ENCODE results near the gene DOCK3.

Gene DOCK3

DNA sequence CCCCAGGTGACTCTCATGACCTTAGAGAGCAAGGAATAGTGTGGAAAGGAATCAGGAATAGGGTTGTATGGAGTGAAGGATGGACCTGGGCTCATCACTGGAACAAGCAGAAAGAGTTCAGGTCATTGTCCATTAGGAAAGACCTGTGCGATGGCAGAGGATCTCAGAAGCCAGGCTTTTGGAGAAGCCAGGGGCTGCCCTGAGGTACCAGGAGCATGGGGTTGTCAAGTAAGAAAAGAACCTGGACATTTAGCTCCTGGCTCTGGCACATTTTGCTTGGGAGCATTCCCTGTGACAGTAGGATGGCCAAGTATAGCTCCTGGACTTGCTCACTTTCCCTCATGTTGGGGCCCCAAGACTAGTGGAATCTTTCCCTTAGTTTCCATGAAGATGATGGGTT, 657.4 kb downstream of the DOCK3 start:
- Histone ChIP-seq H3F3A (ENCODE audit: insufficient read depth, low read length) (no peaks in the 10 kb centered on the region), H4K20me1 (ENCODE audit: insufficient read depth, low read length) (no peaks in the 10 kb centered on the region), H3K36me3 (replicated peaks; ENCODE audit: insufficient read depth, low read length) (no peaks in the 10 kb centered on the region), H3K27ac (ENCODE audit: low read length) (no peak overlapping the region), H3K4me1 (ENCODE audit: low read length) (no peaks in the 10 kb centered on the region), H3K4me3 (ENCODE audit: low read length) (no peak overlapping the region), H3K9ac (ENCODE audit: low read length) (no peak overlapping the region), H2AFZ (ENCODE audit: low read length) (no peak overlapping the region), H3K9me3 (replicated peaks; ENCODE audit: insufficient read depth, low read length) (no peaks in the 10 kb centered on the region), H3K27me3 (replicated peaks; ENCODE audit: insufficient read depth, low read length) (no peaks in the 10 kb centered on the region), H3K79me2 (ENCODE audit: low read length) (no peaks in the 10 kb centered on the region), H3K9me2 (replicated peaks; ENCODE audit: insufficient read depth, low read length) (no peaks in the 10 kb centered on the region), H3K4me2 (ENCODE audit: low read depth, low read length) (no peak overlapping the region)
- no peak for DNase-seq
- TF ChIP-seq EZH2phosphoT487 (IDR thresholded peaks at IDR 0.05; ENCODE audit: low read length) (no peak), EZH2 (optimal IDR thresholded peaks at IDR 0.05; ENCODE audit: low read depth, low read length) (no peak)
- TF ChIP-seq, protein P1, sequence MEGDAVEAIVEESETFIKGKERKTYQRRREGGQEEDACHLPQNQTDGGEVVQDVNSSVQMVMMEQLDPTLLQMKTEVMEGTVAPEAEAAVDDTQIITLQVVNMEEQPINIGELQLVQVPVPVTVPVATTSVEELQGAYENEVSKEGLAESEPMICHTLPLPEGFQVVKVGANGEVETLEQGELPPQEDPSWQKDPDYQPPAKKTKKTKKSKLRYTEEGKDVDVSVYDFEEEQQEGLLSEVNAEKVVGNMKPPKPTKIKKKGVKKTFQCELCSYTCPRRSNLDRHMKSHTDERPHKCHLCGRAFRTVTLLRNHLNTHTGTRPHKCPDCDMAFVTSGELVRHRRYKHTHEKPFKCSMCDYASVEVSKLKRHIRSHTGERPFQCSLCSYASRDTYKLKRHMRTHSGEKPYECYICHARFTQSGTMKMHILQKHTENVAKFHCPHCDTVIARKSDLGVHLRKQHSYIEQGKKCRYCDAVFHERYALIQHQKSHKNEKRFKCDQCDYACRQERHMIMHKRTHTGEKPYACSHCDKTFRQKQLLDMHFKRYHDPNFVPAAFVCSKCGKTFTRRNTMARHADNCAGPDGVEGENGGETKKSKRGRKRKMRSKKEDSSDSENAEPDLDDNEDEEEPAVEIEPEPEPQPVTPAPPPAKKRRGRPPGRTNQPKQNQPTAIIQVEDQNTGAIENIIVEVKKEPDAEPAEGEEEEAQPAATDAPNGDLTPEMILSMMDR (IDR thresholded peaks at IDR 0.05; ENCODE audit: low read length): no peak

DNA sequence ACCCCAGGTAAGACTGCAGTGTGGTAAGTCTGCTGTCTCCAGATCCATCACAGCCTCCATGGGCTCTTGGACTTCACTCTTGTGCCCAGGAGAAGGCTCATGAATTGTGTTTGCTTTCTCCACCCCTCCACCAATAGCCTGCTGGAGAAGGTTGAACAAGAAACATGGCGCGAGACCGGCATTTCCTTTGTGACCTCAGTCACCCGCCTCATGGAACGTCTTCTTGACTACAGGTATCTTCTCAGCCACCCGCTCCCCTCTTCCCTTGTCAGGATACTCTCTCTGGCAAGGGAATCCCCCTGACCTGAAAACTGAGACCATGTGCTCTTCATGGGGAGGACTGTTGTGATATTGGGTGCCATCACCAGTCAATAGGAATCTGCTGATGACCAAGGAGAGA, 658.3 kb downstream of the DOCK3 start:
- Histone ChIP-seq H3K79me2 (ENCODE audit: low read length) (no peaks in the 10 kb centered on the region), H3K4me1 (ENCODE audit: low read length) (no peaks in the 10 kb centered on the region), H3K4me3 (ENCODE audit: low read length) (no peak overlapping the region), H3K27me3 (replicated peaks; ENCODE audit: insufficient read depth, low read length) (no peaks in the 10 kb centered on the region), H3K9me3 (replicated peaks; ENCODE audit: insufficient read depth, low read length) (no peaks in the 10 kb centered on the region), H3K9ac (ENCODE audit: low read length) (no peak overlapping the region), H3K4me2 (ENCODE audit: low read depth, low read length) (no peak overlapping the region), H3K36me3 (replicated peaks; ENCODE audit: insufficient read depth, low read length) (no peaks in the 10 kb centered on the region), H3K27ac (ENCODE audit: low read length) (no peak overlapping the region), H2AFZ (ENCODE audit: low read length) (no peak overlapping the region), H3F3A (ENCODE audit: insufficient read depth, low read length) (no peaks in the 10 kb centered on the region), H3K9me2 (replicated peaks; ENCODE audit: insufficient read depth, low read length) (no peaks in the 10 kb centered on the region), H4K20me1 (ENCODE audit: insufficient read depth, low read length) (no peaks in the 10 kb centered on the region)
- TF ChIP-seq, protein P1 (IDR thresholded peaks at IDR 0.05; ENCODE audit: low read length): no peak
- TF ChIP-seq EZH2phosphoT487 (IDR thresholded peaks at IDR 0.05; ENCODE audit: low read length) (no peak), EZH2 (optimal IDR thresholded peaks at IDR 0.05; ENCODE audit: low read depth, low read length) (no peak)
- no peak for DNase-seq

DNA sequence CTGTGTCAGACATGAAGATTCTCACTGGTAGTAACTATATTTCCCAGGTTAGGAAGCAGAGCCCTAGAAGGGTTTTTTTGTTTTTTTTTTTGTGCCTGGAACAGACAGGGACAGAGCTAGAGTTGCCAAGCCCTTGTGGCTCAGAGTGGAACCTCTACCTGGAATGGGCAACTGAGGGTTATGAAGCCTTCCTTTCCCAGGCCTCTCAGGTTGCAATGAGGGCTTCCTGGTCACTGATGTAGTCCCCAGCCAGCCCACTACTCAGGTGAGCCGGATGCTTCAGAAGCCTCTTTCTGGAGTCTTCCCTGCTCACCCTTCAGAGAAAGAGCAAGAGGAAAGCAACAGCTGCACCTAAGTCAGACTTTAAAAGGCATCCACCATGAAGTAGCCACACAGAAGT, 661.5 kb downstream of the DOCK3 start:
- H3K9ac ChIP-seq (ENCODE audit: low read length): no peak overlapping the region
- no peak for TF ChIP-seq EZH2phosphoT487 (IDR thresholded peaks at IDR 0.05; ENCODE audit: low read length)
- H3K36me3 ChIP-seq (replicated peaks; ENCODE audit: insufficient read depth, low read length): no peaks in the 10 kb centered on the region
- no peak overlapping the region for H3K27ac ChIP-seq (ENCODE audit: low read length)
- H3K4me3 ChIP-seq (ENCODE audit: low read length): no peak overlapping the region
- H3F3A ChIP-seq (ENCODE audit: insufficient read depth, low read length): no peaks in the 10 kb centered on the region
- no peaks in the 10 kb centered on the region for H3K9me2 ChIP-seq (replicated peaks; ENCODE audit: insufficient read depth, low read length)
- H3K9me3 ChIP-seq (replicated peaks; ENCODE audit: insufficient read depth, low read length): no peaks in the 10 kb centered on the region
- no peaks in the 10 kb centered on the region for H4K20me1 ChIP-seq (ENCODE audit: insufficient read depth, low read length)
- no peak overlapping the region for H3K4me2 ChIP-seq (ENCODE audit: low read depth, low read length)
- no peaks in the 10 kb centered on the region for H3K27me3 ChIP-seq (replicated peaks; ENCODE audit: insufficient read depth, low read length)
- DNase-seq: no peak
- no peak overlapping the region for H2AFZ ChIP-seq (ENCODE audit: low read length)
- no peaks in the 10 kb centered on the region for H3K79me2 ChIP-seq (ENCODE audit: low read length)
- H3K4me1 ChIP-seq (ENCODE audit: low read length): no peaks in the 10 kb centered on the region

DNA sequence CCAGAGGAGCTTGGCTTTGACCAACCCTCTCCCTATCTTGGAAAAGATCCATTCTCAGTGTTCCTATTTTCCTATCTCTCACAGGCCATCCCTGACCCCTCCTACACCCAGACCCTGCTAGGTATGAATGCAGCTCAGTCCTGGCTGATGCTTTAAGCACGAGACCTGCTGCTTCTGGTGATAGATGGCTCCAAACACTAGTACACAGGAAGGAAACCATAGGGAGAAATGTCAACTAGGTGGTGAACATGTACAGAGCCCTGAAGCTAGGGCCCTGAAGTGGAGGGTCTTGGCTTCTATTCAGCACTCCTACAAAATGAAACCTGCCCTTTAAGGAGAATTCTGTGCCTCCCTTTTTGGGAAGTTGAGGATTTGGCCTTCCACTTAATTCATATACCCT, 662.9 kb downstream of the DOCK3 start:
- no peak overlapping the region for H3K4me2 ChIP-seq (ENCODE audit: low read depth, low read length)
- H3K9ac ChIP-seq (ENCODE audit: low read length): no peak overlapping the region
- H2AFZ ChIP-seq (ENCODE audit: low read length): no peak overlapping the region
- no peaks in the 10 kb centered on the region for H3F3A ChIP-seq (ENCODE audit: insufficient read depth, low read length)
- H3K36me3 ChIP-seq (replicated peaks; ENCODE audit: insufficient read depth, low read length): no peaks in the 10 kb centered on the region
- DNase-seq: no peak
- TF ChIP-seq EZH2phosphoT487 (IDR thresholded peaks at IDR 0.05; ENCODE audit: low read length) (no peak), EZH2 (optimal IDR thresholded peaks at IDR 0.05; ENCODE audit: low read depth, low read length) (no peak)
- TF ChIP-seq, protein P1 (IDR thresholded peaks at IDR 0.05; ENCODE audit: low read length): no peak
- no peaks in the 10 kb centered on the region for H3K27me3 ChIP-seq (replicated peaks; ENCODE audit: insufficient read depth, low read length)
- no peaks in the 10 kb centered on the region for H4K20me1 ChIP-seq (ENCODE audit: insufficient read depth, low read length)
- no peaks in the 10 kb centered on the region for H3K4me1 ChIP-seq (ENCODE audit: low read length)
- no peaks in the 10 kb centered on the region for H3K9me3 ChIP-seq (replicated peaks; ENCODE audit: insufficient read depth, low read length)
- no peaks in the 10 kb centered on the region for H3K79me2 ChIP-seq (ENCODE audit: low read length)
- H3K9me2 ChIP-seq (replicated peaks; ENCODE audit: insufficient read depth, low read length): no peaks in the 10 kb centered on the region
- no peak overlapping the region for H3K4me3 ChIP-seq (ENCODE audit: low read length)
- no peak overlapping the region for H3K27ac ChIP-seq (ENCODE audit: low read length)
